Esophagus (tissue), 2 donors: ENCODE measurements around the gene RAD51B. TPM values are rescaled to one million over a fixed set of nuclear protein-coding genes. Genes with fewer than 3 reads are reported as not detected.

Experiments
- H3K27ac ChIP-seq, 2 donors: one replicate each; pipeline ENCODE4 v1.5.1; 2013; ENCODE audit warnings: low read depth in 2 of 2, mild to moderate bottlenecking in 2 of 2, inconsistent platforms in 1 of 2, low read length in 1 of 2, moderate library complexity in 1 of 2
- H3K27me3 ChIP-seq, 2 donors: one replicate each; pipeline ENCODE4 v1.6.1; 2013; ENCODE audit warnings: low read length in 2 of 2, control low read depth in 1 of 2, mild to moderate bottlenecking in 1 of 2; ENCODE audit not compliant: insufficient read depth in 2 of 2, control insufficient read depth in 1 of 2
- H3K36me3 ChIP-seq, 2 donors: one replicate each; pipeline ENCODE4 v1.6.1; 2013; ENCODE audit warnings: low read length in 1 of 2; ENCODE audit not compliant: control insufficient read depth in 2 of 2, insufficient read depth in 2 of 2
- H3K4me1 ChIP-seq, 2 donors: one replicate each; pipeline ENCODE4 v1.6.1; 2013; ENCODE audit warnings: low read length in 1 of 2; ENCODE audit not compliant: control insufficient read depth in 2 of 2, insufficient read depth in 2 of 2
- H3K4me3 ChIP-seq, 2 donors: one replicate each; pipeline ENCODE4 v1.5.1; 2013; ENCODE audit warnings: low read length in 2 of 2, mild to moderate bottlenecking in 2 of 2, low read depth in 1 of 2, moderate library complexity in 1 of 2
- H3K9me3 ChIP-seq, 2 donors: one replicate each; pipeline ENCODE4 v1.6.1; 2013; ENCODE audit warnings: mild to moderate bottlenecking in 2 of 2, low read depth in 1 of 2, low read length in 1 of 2, moderate library complexity in 1 of 2; ENCODE audit not compliant: control insufficient read depth in 2 of 2, insufficient read depth in 1 of 2
- WGBS, 2 donors: extraction: QIAGEN DNeasy Blood & Tissue Kit; methylation state at CpG; one replicate each; pipeline ENCODE4 v1.1.7; 2013; 5-methylcytosine and 5-hydroxymethylcytosine counted together
- polyA plus RNA-seq, 2 donors: library from polyadenylated mRNA; stranded (reverse); fragments of 200-250 nt; gene quantifications; one replicate each; pipeline ENCODE4 v1.2.3, GENCODE V29; 2013
- donor health status: healthy with polysubstance abuse.
- donor health status: Bipolar disorder and iron deficiency.

The RAD51B gene
- polyA plus RNA-seq, 2 donors: 3.2 to 4.0 TPM

DNA sequence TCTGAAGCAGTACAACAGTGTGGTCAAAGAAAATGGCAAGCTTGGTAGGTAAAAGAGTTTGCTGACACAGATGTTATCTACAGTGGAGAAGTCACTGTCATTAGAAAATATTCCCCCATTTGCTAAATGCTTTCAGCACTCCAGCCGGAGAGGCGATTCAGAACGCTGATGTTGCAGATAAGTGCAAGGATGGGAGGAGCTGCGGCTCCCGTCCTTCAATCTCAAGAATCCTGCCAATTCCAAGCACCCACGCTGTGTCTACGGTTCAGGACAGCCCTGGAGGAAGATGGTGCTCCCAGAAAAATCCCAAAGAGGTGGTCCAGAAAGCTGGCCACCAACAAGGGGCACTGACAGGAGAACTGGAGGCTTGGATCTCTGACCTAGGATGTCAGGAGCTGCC, 894.2 kb downstream of the RAD51B start:
- WGBS, 2 donors: 86 to 93% methylated on average over 7 of the region's 7 CpGs
- no peaks in the 10 kb centered on the region for H3K27me3 ChIP-seq
- H3K9me3 ChIP-seq: no peaks in the 10 kb centered on the region
- H3K27ac ChIP-seq: no peak overlapping the region
- H3K36me3 ChIP-seq: no peaks in the 10 kb centered on the region
- no peak overlapping the region for H3K4me3 ChIP-seq
- peaks cover 0 to 6% of the 10 kb centered on the region in 2 donors for H3K4me1 ChIP-seq

DNA sequence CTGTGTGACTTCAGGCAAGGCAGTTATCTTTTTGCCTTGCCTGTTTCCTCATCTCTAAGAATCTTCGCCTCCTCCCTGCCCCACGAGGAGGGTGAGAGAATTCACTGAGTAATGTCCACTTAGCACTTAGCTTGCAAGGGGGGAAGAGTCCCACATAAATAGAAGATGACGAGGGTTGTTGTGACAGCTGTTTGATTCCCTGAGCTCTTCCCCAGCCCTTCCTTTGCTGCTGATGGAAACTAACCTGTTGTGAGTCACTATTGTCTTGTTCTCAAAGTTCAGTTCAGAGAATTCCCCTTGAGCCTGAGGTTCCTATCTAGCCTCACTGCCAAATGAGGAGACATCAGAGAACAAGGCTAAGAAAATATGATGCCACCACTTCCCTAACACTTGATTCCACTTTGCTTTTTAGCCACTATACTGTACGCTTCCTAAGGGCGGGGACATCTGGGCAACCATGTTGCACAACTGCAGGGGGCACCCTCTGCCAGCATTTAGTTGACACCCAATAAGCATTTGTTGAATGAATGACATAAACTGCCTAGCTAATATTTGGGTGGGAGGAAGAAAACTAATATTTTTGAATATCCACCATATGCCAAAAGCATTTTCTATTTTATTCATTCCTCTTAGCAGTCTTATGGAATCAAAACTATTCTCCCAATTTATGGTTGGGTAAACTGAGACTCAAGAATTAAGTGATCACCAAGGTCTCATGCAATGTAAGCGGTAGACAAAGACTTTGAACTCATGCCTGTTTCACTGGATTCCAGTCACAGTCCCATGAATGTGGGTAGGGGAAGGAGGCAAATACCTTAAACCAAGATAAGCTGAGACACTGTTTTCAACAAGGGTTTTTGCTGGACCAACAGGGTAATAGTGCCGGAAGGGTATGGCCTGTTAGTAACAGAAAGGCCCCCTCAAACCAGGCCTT, 895.7 kb downstream of the RAD51B start:
- Histone ChIP-seq H3K4me3 (no peak overlapping the region), H3K36me3 (no peaks in the 10 kb centered on the region), H3K4me1 (peaks cover 0 to 6% of the 10 kb centered on the region in 2 donors), H3K27me3 (no peaks in the 10 kb centered on the region), H3K27ac (no peak overlapping the region), H3K9me3 (no peaks in the 10 kb centered on the region)
- WGBS, 2 donors: 90% methylated on average over 7 of the region's 7 CpGs

DNA sequence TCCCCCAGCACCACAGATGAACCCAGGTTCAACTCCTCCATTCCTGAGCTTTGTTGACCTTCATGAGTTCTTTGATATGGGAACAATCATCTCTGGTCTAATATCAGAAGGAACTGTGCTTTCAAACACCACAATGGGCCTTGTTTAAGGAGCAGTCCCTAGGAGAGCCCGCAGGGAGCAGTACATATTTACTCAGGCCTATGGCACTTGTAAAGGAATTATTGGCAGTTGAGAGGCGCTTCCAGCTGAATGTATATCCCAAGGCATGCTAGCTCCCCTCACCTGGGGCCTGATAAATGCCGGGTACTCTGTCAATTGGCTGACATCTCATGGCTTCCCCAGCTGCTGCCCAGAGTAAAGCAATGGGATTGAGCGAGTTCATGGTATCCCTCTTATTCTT, 897.1 kb downstream of the RAD51B start:
- H3K36me3 ChIP-seq: no peaks in the 10 kb centered on the region
- H3K4me1 ChIP-seq: no peaks in the 10 kb centered on the region
- H3K4me3 ChIP-seq: no peak overlapping the region
- 88 to 93% methylated on average over 4 of the region's 4 CpGs for WGBS, 2 donors
- no peak overlapping the region for H3K27ac ChIP-seq
- H3K27me3 ChIP-seq: no peaks in the 10 kb centered on the region
- H3K9me3 ChIP-seq: peaks cover 0 to 2% of the 10 kb centered on the region in 2 donors

DNA sequence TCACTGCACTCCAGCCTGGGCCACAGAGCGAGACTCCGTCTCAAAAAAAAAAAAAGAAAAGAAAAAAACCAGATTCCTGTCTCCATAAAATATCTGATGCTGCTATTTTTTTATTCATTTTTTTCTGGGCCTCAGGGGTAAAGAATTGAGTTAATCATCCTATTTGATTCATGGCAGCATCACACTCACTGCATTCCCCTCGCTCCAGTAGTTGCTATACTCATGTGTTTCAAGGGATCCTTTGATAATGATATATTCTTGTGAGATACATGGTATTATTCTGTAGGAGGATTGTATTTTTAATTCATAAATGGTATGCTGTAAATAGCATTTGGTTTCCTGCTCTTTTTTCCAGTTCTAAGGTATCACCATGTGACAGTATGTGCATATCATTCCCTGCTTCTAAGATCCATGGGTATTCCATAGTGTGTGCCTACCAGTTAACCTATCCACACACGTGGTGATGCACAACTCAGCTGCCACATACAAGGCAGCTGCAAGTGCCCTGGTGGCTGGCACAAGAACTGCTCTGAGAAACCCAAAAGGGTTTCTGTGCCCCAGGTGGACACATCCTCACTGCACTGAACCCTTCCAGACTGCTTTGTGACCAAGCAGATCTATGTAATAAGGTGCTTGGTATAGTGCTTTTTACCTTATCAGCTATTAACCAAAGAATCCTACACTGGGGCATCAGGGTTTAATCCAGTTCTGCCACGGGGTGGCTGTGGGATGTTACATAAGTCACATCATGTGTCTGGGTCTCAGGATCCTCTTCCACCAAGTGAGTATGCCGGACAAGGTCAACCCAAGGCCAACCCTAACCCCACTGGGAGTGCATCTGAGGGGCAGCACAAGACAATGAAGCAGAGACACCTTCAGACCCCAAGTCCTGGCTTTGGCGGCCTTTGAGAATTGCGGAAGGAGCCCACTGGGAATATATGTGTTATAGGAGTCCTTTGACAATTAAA, 898.7 kb downstream of the RAD51B start:
- Histone ChIP-seq H3K27me3 (no peaks in the 10 kb centered on the region), H3K9me3 (peaks cover 0 to 2% of the 10 kb centered on the region in 2 donors), H3K27ac (no peak overlapping the region), H3K4me1 (no peaks in the 10 kb centered on the region), H3K4me3 (no peak overlapping the region), H3K36me3 (no peaks in the 10 kb centered on the region)
- WGBS, 2 donors: 87% methylated on average over 8 of the region's 8 CpGs

DNA sequence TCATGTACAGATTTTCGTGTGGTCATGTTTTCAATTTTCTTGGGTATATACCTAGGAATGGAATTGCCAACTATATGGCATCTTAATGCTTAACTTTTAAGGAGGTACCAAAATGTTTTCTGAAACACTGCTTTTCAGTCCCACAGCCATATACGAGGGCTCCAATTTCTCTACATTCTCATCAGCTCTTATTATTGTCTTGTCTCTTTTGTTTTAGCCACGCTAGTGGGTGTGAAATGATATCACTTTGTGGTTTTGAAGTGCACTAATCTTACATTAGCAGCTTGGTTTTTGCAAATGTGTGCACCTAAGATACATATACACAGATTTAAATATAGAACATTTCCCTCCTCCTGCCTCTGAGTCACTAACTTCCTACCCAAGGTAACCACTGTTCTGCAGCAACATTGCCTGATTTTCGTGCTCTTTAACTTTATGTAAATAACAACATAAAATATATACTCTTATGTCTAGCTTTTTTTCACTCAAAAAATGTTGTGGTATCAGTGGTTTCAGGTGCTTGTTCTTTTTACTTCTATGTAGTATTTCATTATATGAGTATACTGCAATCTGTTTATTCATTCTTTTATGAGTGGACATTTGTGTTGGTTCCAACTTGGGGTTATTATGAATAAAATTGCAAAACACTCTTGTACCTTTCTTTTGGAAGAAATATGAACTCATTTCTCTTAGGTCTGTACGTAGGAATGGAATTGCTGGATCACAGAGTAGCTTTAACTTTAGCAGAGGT, 900.2 kb downstream of the RAD51B start:
- Histone ChIP-seq H3K4me1 (no peaks in the 10 kb centered on the region), H3K27ac (no peak overlapping the region), H3K4me3 (no peak overlapping the region), H3K36me3 (no peaks in the 10 kb centered on the region), H3K27me3 (no peaks in the 10 kb centered on the region), H3K9me3 (peaks cover 0 to 2% of the 10 kb centered on the region in 2 donors)
- WGBS, 2 donors: 85 to 91% methylated on average over 5 of the region's 5 CpGs

DNA sequence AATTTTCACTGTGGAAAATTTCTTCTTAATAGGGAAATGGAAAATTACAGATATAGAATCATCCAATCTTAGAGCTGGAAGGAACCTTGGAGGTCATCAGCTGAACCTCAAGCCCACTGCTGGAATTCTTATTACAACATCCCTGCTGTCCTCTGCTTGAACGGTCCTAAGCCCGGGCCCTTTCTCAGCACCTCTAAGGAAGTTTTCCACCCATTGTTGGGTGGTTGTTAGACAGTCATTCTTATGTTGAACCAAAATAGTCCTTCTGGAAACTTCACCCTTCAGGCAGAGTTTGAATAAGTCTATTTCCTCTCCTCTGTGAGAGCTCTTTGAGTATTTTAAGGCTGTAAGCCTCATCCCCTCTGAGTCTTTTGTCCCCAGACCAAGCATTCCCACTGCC, 902.6 kb downstream of the RAD51B start:
- Histone ChIP-seq H3K27me3 (no peaks in the 10 kb centered on the region), H3K27ac (no peak overlapping the region), H3K4me3 (no peak overlapping the region), H3K9me3 (peaks cover 0 to 2% of the 10 kb centered on the region in 2 donors), H3K36me3 (no peaks in the 10 kb centered on the region), H3K4me1 (no peaks in the 10 kb centered on the region)
- 79 to 89% methylated on average over 2 of the region's 2 CpGs for WGBS, 2 donors

DNA sequence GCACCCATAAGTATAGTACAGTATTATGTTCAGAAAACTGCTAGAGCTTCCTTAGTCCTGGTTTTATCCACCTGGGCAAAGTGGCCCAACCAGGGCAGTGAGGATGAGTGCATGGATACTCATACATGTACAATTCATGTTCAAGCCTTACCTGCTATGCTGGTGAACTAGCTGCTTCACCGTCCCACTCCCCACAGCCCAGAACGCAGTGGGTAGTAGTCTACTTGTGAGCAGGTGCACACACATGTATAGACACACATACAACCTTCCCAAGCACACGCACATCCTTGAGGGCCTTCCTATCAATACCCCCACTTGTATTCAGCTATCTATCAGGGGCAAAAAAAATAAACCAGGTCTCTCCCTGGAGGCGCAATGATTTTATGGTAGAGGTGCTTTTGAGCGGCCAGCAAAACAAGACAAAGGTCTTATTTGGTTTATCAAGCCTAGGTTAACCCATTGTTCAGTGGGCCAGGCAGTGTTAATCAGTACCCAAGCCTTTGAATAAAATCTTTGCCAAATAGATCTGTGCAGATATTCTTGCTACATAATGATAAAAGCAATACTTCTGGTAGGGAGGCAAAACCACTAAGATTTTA, 903.5 kb downstream of the RAD51B start:
- H3K27me3 ChIP-seq: no peaks in the 10 kb centered on the region
- no peak overlapping the region for H3K27ac ChIP-seq
- 87 to 96% methylated on average over 5 of the region's 5 CpGs for WGBS, 2 donors

DNA sequence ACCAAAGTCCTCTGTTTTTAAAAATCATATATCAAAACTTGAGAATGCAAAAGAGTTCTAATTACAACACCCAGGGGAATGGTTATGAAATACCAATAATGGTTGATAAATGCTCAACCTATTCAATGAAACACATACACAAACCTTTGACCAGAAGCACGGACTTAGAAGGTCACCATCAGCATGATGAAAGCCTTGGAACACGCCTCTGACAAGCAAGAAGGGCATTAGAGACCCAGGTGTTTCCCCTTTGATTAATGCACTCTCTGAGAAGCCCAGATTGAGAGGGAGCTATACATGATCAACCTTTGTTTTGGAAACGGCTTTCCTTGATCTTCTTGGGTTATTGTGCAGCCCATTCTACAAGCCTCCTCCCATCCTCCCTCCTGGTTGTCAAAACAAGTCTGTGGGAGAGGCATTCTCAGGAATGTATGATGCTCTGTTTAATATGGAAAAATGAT, 904.3 kb downstream of the RAD51B start:
- H3K27ac ChIP-seq: no peak overlapping the region
- H3K4me3 ChIP-seq: no peak overlapping the region
- no peaks in the 10 kb centered on the region for H3K4me1 ChIP-seq
- no peaks in the 10 kb centered on the region for H3K36me3 ChIP-seq
- peaks cover 0 to 2% of the 10 kb centered on the region in 2 donors for H3K9me3 ChIP-seq
- 54 to 57% methylated on average over 3 of the region's 3 CpGs for whole genome bisulfite sequencing, 2 donors
- H3K27me3 ChIP-seq: no peaks in the 10 kb centered on the region

More for the DNA sequence above, 903.5 kb downstream of the RAD51B start:
- Histone ChIP-seq H3K36me3 (no peaks in the 10 kb centered on the region), H3K4me1 (no peaks in the 10 kb centered on the region), H3K4me3 (no peak overlapping the region), H3K9me3 (peaks cover 0 to 2% of the 10 kb centered on the region in 2 donors)
